22Rv1 (cell line): Measurements from ENCODE around the gene ARHGAP31.

ENCODE experiments used
- CTCF ChIP-seq: fragments of 450-650 bp; IDR thresholded peaks from 2 replicates; pipeline ENCODE4 v1.5.1; 2017; ENCODE audit warnings: mild to moderate bottlenecking
- ZFX ChIP-seq: fragments of 450-650 bp; IDR thresholded peaks from 2 replicates; pipeline ENCODE4 v1.6.1; 2017; ENCODE audit warnings: antibody characterized with exemption, borderline replicate concordance

- TF ChIP-seq CTCF (peak; percentile 24), ZFX (no peak)
Observed at GRCh38 chr3:119322835-119323722, 28.9 kb downstream of the ARHGAP31 start.
